A673 (cell line): ENCODE data around the gene FHL2. TPM values are rescaled to one million over a fixed set of nuclear protein-coding genes. Genes with fewer than 3 reads are reported as not detected.

Experiments used
- BruUV-seq: library from RNA; stranded (reverse); fragments of 400-500 nt; replicated peaks from 2 replicates; lab custom pipeline; 2021; lab: Mats Ljungman, UMichigan
- CTCF ChIA-PET: fragments of 300-600 bp; sonication (Branson Sonifier 250); formaldehyde crosslinking; loops from one replicate; lab custom pipeline; 2022; ENCODE audit warnings: antibody characterized with exemption; lab: Charles Lee
- POLR2A ChIA-PET: fragments of 300-600 bp; sonication (Branson Sonifier 250); formaldehyde crosslinking; loops from one replicate; lab custom pipeline; 2022; ENCODE audit warnings: antibody characterized with exemption; ENCODE audit not compliant: low non-redundant PET; lab: Charles Lee
- DNase-seq: peaks from one replicate; pipeline ENCODE4 v3.0.0-alpha.2; 2015; ENCODE audit warnings: low spot score
- H3K27ac ChIP-seq: fragments of 200-600 bp; sonication (generic); 2 replicates; pipeline ENCODE4 v1.5.1; 2016; ENCODE audit warnings: mixed run types, low read depth, mild to moderate bottlenecking, mixed read lengths, antibody characterized with exemption, low read length; ENCODE audit not compliant: poor library complexity, severe bottlenecking
- H3K27me3 ChIP-seq: fragments of 200-600 bp; sonication (generic); replicated peaks from 2 replicates; pipeline ENCODE4 v1.6.1; 2017; ENCODE audit warnings: mixed run types, low read depth, mild to moderate bottlenecking, mixed read lengths, antibody characterized with exemption, low read length; ENCODE audit not compliant: insufficient read depth, poor library complexity
- H3K36me3 ChIP-seq: fragments of 200-600 bp; sonication (generic); 2 replicates; pipeline ENCODE4 v1.6.1; 2016; ENCODE audit warnings: mixed run types, mild to moderate bottlenecking, mixed read lengths, antibody characterized with exemption, low read length; ENCODE audit not compliant: insufficient read depth, poor library complexity, severe bottlenecking
- H3K4me1 ChIP-seq: fragments of 200-600 bp; sonication (generic); 2 replicates; pipeline ENCODE4 v1.6.1; 2017; ENCODE audit warnings: mixed run types, mild to moderate bottlenecking, mixed read lengths, antibody characterized with exemption, low read length; ENCODE audit not compliant: insufficient read depth, poor library complexity, severe bottlenecking
- H3K4me3 ChIP-seq: fragments of 200-600 bp; sonication (generic); 2 replicates; pipeline ENCODE4 v1.5.1; 2016; ENCODE audit warnings: low read depth, mixed run types, mild to moderate bottlenecking, mixed read lengths, low read length; ENCODE audit not compliant: poor library complexity, severe bottlenecking
- H3K9me3 ChIP-seq: fragments of 200-600 bp; sonication (generic); 2 replicates; pipeline ENCODE4 v1.6.1; 2016; ENCODE audit warnings: mixed run types, low read depth, mild to moderate bottlenecking, mixed read lengths, antibody characterized with exemption, low read length; ENCODE audit not compliant: poor library complexity, severe bottlenecking
- CTCF ChIP-seq: fragments of 300-800, 200-600 bp; sonication (generic); conservative IDR thresholded peaks from 2 replicates; pipeline ENCODE4 v1.5.1; 2017; ENCODE audit warnings: low read depth, mild to moderate bottlenecking, antibody characterized with exemption, low read length, moderate library complexity, mixed read lengths
- EZH2 ChIP-seq: fragments of 200-600 bp; sonication (generic); IDR thresholded peaks from 2 replicates; pipeline ENCODE4 v1.6.1; 2017; ENCODE audit warnings: borderline replicate concordance, low read depth, mild to moderate bottlenecking, mixed read lengths, antibody characterized with exemption, low read length; ENCODE audit not compliant: poor library complexity, severe bottlenecking
- intact Hi-C: fragments of 100-400 bp; cut with micrococcal nuclease; formaldehyde crosslinking; loops from one replicate; pipeline ENCODE4 v1.10.0; 2022; ENCODE audit not compliant: unreplicated experiment
- total RNA-seq: library from RNA; stranded (reverse); gene quantifications from 2 replicates; pipeline ENCODE4 v1.2.3, GENCODE V29; 2021

Gene FHL2
- total RNA-seq, 1 experiment from 2014 or later, result 4.7 TPM

- POLR2A ChIA-PET, result no interaction called here
- BruUV-seq, result no TSS peak
Observed at GRCh38 chr2:105361102-105361889, 37.6 kb downstream of the FHL2 start.

GRCh38 chr2:105358593-105358992 is 40.3 kb downstream of the FHL2 start:
- POLR2A ChIA-PET, result no interaction called here

More at GRCh38 chr2:105361102-105361889, 37.6 kb downstream of the FHL2 start:
- Histone ChIP-seq H3K27ac (no peak overlapping the region), H3K9me3 (no peaks in the 10 kb centered on the region), H3K36me3 (peaks cover 15% of the 10 kb centered on the region), H3K4me3 (no peak overlapping the region), H3K4me1 (no peaks in the 10 kb centered on the region), H3K27me3 (no peaks in the 10 kb centered on the region)
- TF ChIP-seq EZH2 (no peak), CTCF (no peak)
- CTCF ChIA-PET, result no interaction called here
- no peak for DNase-seq
- intact Hi-C loops, result loop anchor here (10.0 kb wide), 1 partner anchor 724 kb away; no protein-coding TSS in a partner anchor

GRCh38 chr2:105357122-105357521 is 41.7 kb downstream of the FHL2 start:
- H3K27ac ChIP-seq, result no peak overlapping the region
- intact Hi-C loops, result no loop called here
- H3K9me3 ChIP-seq, result no peaks in the 10 kb centered on the region
- no peak overlapping the region for H3K4me3 ChIP-seq
- no TSS peak for BruUV-seq
- H3K27me3 ChIP-seq, result no peaks in the 10 kb centered on the region
- no peak for TF ChIP-seq EZH2
- no peak for TF ChIP-seq CTCF
- ChIA-PET CTCF (no interaction called here), POLR2A (interaction anchor here (0.6 kb wide), 1 partner anchor 10 kb away, joined by 5 read pairs; no protein-coding TSS in a partner anchor)
- H3K36me3 ChIP-seq, result peaks cover 15% of the 10 kb centered on the region
- no peaks in the 10 kb centered on the region for H3K4me1 ChIP-seq
- DNase-seq, result no peak

More at GRCh38 chr2:105358593-105358992, 40.3 kb downstream of the FHL2 start:
- CTCF ChIA-PET, result no interaction called here
- H3K4me1 ChIP-seq, result no peaks in the 10 kb centered on the region
- H3K36me3 ChIP-seq, result peaks cover 15% of the 10 kb centered on the region
- H3K27me3 ChIP-seq, result no peaks in the 10 kb centered on the region
- no peak overlapping the region for H3K27ac ChIP-seq
- intact Hi-C loops, result no loop called here
- no TSS peak for BruUV-seq
- DNase-seq, result no peak
- no peak overlapping the region for H3K4me3 ChIP-seq
- H3K9me3 ChIP-seq, result no peaks in the 10 kb centered on the region
- TF ChIP-seq EZH2 (no peak), CTCF (no peak)
